Measurements from ENCODE around the gene SH3RF2.

The SH3RF2 gene

GRCh38 chr5:146041180-146041789 lies 104.9 kb downstream of the SH3RF2 start:
- no peak for DNase-seq (ENCODE audit: low spot score)

- DNase-seq (ENCODE audit: low spot score) = no peak
Measured at GRCh38 chr5:146042628-146043279, 106.4 kb downstream of the SH3RF2 start.

GRCh38 chr5:146043722-146044121 lies 107.3 kb downstream of the SH3RF2 start:
- DNase-seq (ENCODE audit: low spot score) = no peak

- DNase-seq (ENCODE audit: low spot score) = peak; percentile 42
Measured at GRCh38 chr5:146047396-146047795, 111.0 kb downstream of the SH3RF2 start.

GRCh38 chr5:146048994-146049703 lies 112.8 kb downstream of the SH3RF2 start:
- peak; percentile 75 for DNase-seq (ENCODE audit: low spot score)

- DNase-seq (ENCODE audit: low spot score) = no peak
Measured at GRCh38 chr5:146049704-146050026, 113.3 kb downstream of the SH3RF2 start.

GRCh38 chr5:146050086-146050485 lies 113.7 kb downstream of the SH3RF2 start:
- no peak for DNase-seq (ENCODE audit: low spot score)

GRCh38 chr5:146051678-146052077 lies 115.3 kb downstream of the SH3RF2 start:
- DNase-seq (ENCODE audit: low spot score) = no peak

GRCh38 chr5:146052780-146053179 lies 116.4 kb downstream of the SH3RF2 start:
- DNase-seq (ENCODE audit: low spot score) = peak; percentile 37

- no peak for DNase-seq (ENCODE audit: low spot score)
Measured at GRCh38 chr5:146055432-146055831, 119.1 kb downstream of the SH3RF2 start.

- DNase-seq (ENCODE audit: low spot score) = no peak
Measured at GRCh38 chr5:146059460-146060220, 123.3 kb downstream of the SH3RF2 start.

GRCh38 chr5:146060221-146060585 lies 123.8 kb downstream of the SH3RF2 start:
- DNase-seq (ENCODE audit: low spot score) = no peak

GRCh38 chr5:146066968-146067367 lies 130.6 kb downstream of the SH3RF2 start:
- DNase-seq (ENCODE audit: low spot score) = no peak

GRCh38 chr5:146068206-146068605 lies 131.8 kb downstream of the SH3RF2 start:
- DNase-seq (ENCODE audit: low spot score) = no peak

GRCh38 chr5:146068977-146069779 lies 132.8 kb downstream of the SH3RF2 start:
- no peak for DNase-seq (ENCODE audit: low spot score)

- no peak for DNase-seq (ENCODE audit: low spot score)
Measured at GRCh38 chr5:146069780-146070099, 133.4 kb downstream of the SH3RF2 start.

GRCh38 chr5:146070746-146071145 lies 134.4 kb downstream of the SH3RF2 start:
- no peak for DNase-seq (ENCODE audit: low spot score)

GRCh38 chr5:146071171-146071570 lies 134.8 kb downstream of the SH3RF2 start:
- DNase-seq (ENCODE audit: low spot score) = no peak

GRCh38 chr5:146072595-146072994 lies 136.2 kb downstream of the SH3RF2 start:
- DNase-seq (ENCODE audit: low spot score) = no peak

GRCh38 chr5:146073239-146073900 lies 137.0 kb downstream of the SH3RF2 start:
- no peak for DNase-seq (ENCODE audit: low spot score)

- no peak for DNase-seq (ENCODE audit: low spot score)
Measured at GRCh38 chr5:146076028-146076427, 139.7 kb downstream of the SH3RF2 start.

- DNase-seq (ENCODE audit: low spot score) = no peak
Measured at GRCh38 chr5:146076455-146076854, 140.1 kb downstream of the SH3RF2 start.
